Fibroblast of upper back skin (primary cell): ENCODE measurements around the gene SUSD6.

Source experiments
- DNase-seq: peaks from one replicate; pipeline ENCODE4 v3.0.0-alpha.2; 2013

The SUSD6 gene, protein sequence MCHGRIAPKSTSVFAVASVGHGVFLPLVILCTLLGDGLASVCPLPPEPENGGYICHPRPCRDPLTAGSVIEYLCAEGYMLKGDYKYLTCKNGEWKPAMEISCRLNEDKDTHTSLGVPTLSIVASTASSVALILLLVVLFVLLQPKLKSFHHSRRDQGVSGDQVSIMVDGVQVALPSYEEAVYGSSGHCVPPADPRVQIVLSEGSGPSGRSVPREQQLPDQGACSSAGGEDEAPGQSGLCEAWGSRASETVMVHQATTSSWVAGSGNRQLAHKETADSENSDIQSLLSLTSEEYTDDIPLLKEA

GRCh38 chr14:69611172-69612013, at the start of gene SUSD6:
SUSD6 (plus strand) TSS chr14:69611596; CDS start chr14:69658593, 46,997 bp downstream.
- peak; percentile 89 for DNase-seq

DNA sequence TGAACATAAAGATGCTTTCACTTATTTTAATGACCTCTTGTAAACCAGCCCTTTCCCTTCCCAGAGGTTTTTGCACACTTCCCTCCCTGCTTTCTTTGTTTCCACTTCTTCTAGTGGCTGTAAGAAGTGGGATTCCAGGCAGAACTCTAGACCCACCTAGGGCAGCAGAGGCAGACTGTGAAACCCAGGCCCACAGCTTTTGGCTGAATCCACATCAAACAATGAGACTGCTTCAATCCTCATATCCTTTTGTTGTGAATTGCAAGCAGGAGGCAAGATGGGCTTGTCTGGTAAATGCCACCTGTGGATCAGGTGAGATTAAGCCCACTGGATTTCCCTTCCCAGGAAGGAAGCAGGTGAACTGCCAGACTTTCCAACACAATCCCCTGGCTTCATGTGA, 49.5 kb upstream of the SUSD6 start:
- DNase-seq: no peak

DNA sequence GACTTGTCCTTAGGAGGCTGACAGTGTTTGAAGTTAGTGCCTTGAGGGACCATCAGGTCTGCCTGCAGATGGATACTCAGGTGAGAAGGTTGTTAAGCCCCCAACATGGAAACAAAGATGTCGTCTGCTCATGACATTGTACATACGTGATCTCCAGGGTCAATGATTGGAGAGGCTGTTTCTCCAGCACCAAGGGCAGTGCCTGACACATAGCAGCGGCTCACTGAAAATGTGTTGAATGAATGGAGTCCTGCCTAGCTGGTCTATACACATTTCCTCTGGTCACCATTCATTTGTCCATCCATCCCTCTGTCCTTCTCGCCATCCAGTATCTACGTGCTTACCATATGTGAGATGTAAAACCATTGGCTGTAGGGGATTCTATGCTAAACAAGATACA, 43.8 kb upstream of the SUSD6 start:
- DNase-seq: no peak

GRCh38 chr14:69569859-69570258, 41.5 kb upstream of the SUSD6 start:
- no peak for DNase-seq

GRCh38 chr14:69570836-69571330, 40.5 kb upstream of the SUSD6 start:
- no peak for DNase-seq

DNA sequence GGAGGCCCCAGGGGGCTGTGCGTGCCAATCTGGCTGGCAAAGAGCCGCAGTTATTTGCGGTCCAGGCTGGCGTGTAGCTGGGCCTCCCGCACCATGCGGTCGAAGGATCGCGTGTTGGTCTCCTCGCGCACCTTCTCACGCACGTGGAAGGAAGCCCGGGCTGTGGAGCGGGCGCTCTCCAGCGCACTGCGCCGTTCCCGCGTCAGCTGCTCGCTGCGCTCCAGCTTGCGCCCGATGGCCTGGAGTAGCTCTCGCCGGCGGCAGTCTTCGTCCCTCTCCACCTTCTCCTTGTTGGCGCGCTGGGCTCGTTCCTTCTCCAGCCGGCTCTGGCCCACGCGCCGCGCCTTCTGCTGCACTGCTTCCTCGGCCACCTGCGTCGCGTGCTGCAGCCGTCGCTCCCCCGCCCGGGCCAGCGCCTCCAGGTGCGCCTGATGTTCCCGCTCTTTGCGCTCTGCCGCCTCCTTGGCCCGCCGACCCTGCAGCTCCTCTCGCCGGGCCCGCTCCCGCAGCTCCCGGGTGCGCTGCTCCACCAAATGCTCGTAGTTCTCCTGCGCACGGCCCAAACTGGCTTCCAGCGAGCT, 39.9 kb upstream of the SUSD6 start:
- no peak for DNase-seq

- DNase-seq: peak; percentile 12
Observed at GRCh38 chr14:69572030-69572840, 39.2 kb upstream of the SUSD6 start.

GRCh38 chr14:69572841-69573135, 38.6 kb upstream of the SUSD6 start:
- DNase-seq: no peak

DNA sequence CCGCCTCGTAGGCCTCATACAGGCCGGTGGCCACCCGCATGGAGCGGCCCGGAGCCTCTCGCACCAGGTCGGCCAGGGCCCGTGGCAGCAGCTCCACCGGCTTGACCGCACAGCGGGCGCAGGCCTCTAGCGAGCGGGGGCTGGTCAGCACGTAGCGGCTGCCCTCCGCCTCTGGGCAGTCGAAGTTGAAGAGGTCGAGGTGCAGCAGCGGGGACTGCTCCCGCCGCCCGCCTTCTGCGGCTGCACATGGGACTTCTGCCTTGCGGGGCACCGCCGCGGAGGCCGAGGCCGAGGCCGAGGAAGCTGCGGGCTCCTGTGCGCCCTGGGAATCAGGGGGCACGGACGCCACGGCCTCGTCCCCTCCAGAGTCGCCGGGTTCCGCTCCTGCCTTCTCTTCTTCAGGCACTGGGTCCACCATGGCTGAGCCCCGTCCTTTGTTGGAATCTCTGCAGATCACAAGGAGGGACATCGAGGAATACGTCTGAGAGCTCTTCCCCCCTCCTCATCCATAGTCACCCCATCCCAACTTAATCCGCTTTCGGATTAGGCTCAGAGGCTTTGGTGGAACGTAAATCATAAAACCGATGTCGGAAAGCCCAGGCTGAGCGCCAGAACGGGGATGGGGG, 38.1 kb upstream of the SUSD6 start:
- no peak for DNase-seq

GRCh38 chr14:69573831-69574262, 37.5 kb upstream of the SUSD6 start:
- peak; percentile 6 for DNase-seq

- DNase-seq: peak; percentile 35
Observed at GRCh38 chr14:69574263-69574953, 37.0 kb upstream of the SUSD6 start, which contains the start of gene CCDC177. CCDC177 (minus strand) TSS chr14:69574871; CDS start chr14:69573622, 1,249 bp downstream.

DNA sequence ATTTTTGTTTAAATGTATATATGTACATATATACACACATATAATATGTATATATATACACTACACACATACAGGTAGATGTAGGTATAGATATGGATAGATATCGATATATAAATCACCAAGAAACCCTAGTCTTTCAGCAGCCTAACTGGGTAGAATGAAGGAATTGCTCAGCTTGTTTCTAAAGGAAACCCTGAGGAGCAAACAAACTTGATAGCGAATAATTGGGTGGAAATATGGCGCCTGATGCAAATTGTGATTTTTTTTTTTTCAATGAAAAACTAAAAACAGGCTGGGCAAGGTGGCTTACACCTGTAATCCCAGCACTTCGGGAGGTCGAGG, 36.5 kb upstream of the SUSD6 start:
- DNase-seq: no peak

DNA sequence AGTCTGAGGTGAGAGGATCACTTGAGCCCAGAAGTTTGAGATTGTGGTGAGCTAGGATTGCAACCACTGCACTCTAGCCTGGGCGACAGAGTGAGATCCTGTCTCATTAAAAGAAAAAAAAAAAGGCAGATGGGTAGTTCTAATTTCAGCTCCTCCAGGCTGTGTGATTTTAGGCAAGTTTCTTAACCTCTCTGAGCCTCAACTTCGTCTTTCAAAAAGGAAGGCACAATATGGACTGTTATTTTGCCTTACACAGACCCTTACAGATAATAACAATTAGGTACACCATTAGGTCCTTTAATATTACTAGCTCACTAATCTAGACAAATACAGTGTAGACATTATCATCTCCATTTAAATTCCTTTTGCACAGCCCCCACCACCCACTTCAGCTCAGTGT, 31.9 kb upstream of the SUSD6 start:
- no peak for DNase-seq

DNA sequence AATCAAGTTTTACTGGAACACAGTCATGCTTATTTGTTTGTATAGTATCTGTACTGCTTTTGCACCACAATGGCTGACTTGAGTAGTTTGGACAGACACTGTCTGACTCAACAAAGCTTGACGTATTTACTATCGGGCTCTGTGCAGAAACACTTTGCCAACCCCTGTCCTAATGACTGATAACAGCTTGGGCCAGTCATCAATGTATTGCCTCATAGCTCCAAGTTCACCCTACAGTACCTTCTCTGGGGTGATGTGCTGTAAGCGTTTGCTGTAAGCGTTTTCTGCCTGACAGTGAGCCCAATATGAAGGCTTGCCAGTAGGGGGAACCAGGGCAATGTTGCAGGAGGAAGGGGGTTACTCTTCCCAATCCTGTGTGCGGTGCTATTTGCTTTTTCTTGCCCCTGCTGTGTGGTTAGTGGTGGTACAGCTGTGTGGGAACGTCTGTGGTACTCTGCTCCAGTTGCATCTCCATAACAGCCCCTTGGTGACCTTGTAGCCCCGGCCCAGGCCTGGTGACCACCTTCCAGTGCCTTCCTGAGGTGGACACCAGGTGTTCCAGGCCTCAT, 31.3 kb upstream of the SUSD6 start:
- peak; percentile 69 for DNase-seq

DNA sequence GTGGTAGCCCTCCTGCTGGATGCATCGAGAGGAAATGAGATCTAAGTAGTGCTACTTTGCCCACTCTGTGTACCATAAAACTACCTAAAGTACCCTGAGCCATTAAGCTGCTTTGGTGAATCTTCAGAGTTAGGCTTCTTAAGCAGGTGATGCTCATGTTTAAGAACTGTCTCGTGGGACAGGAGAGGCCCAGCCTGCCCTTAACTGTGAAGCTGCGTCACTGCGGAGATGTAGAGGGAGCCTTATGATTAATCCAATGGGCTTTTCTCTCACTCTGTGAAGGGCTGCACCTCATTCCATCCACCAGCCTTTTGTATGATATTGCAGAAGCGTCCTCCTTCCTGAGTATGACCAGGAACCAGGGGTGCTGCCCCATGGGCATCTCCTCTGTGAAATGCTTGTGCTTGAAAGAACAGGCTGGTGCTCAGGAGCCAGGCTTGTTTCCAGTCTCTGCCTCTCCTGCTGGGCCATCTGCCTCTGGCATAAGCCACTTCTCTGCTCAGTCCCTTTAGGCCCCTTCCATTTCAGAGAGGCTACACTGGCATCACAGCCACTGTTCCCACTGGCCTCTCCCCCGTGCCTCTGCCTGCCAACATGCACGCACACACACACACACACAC, 30.0 kb upstream of the SUSD6 start:
- no peak for DNase-seq

DNA sequence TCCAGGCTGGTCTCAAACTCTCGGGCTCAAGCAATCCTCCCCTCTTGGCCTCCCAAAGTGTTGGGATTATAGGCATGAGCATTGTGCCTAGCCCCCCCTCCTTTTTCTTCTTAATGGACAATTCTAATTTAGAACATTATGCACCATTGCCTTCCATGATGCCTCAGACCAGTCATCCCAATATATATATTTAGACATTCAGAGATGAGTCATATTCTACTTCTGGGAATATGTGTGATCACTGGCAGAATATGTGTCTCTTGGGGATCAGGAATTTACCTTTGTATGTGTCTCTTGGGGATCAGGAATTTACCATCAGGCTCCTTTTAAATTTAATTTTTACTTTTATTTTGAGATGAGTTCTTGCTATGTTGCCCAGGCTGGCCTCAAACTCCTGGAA, 29.2 kb upstream of the SUSD6 start:
- DNase-seq: peak; percentile 66

- DNase-seq: no peak
Observed at GRCh38 chr14:69582829-69583228, 28.6 kb upstream of the SUSD6 start.

DNA sequence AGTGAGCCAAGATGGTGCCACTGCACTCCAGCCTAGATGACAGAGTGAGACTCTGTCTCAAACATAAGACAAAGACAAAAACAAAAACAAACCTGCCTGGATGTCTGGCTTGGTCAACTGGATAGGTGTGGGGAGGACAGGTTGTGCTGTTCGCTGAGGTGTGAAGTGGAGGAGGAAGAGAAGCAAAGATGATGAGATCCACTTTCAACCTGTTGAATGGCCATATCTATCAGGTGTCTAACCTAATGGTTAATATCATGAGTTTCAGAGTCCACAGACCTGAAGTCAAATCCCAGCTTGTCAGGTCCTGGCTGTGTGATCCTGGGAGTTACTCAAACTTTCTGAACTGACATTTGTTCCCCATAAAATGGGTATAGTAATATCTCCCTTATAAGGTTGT, 27.0 kb upstream of the SUSD6 start:
- DNase-seq: no peak

- peak; percentile 62 for DNase-seq
Observed at GRCh38 chr14:69586404-69586803, 25.0 kb upstream of the SUSD6 start.

- DNase-seq: no peak
Observed at GRCh38 chr14:69587389-69587788, 24.0 kb upstream of the SUSD6 start.

GRCh38 chr14:69591317-69591716, 20.1 kb upstream of the SUSD6 start:
- no peak for DNase-seq
